K562 treated with DMSO at 1 percent for 24 hours (cell line): ENCODE measurements around the gene EPOP. TPM values are rescaled to one million over a fixed set of nuclear protein-coding genes. Genes with fewer than 3 reads are reported as not detected.

Source experiments
- total RNA-seq: library from RNA; unstranded; fragments of 300-600 nt; gene quantifications from 2 replicates; pipeline ENCODE4 v1.2.3, GENCODE V29; 2022; ENCODE audit warnings: low read depth; ENCODE audit not compliant: insufficient read depth

EPOP gene
- 4.2 and 4.4 TPM in 2 replicates for total RNA-seq

DNA sequence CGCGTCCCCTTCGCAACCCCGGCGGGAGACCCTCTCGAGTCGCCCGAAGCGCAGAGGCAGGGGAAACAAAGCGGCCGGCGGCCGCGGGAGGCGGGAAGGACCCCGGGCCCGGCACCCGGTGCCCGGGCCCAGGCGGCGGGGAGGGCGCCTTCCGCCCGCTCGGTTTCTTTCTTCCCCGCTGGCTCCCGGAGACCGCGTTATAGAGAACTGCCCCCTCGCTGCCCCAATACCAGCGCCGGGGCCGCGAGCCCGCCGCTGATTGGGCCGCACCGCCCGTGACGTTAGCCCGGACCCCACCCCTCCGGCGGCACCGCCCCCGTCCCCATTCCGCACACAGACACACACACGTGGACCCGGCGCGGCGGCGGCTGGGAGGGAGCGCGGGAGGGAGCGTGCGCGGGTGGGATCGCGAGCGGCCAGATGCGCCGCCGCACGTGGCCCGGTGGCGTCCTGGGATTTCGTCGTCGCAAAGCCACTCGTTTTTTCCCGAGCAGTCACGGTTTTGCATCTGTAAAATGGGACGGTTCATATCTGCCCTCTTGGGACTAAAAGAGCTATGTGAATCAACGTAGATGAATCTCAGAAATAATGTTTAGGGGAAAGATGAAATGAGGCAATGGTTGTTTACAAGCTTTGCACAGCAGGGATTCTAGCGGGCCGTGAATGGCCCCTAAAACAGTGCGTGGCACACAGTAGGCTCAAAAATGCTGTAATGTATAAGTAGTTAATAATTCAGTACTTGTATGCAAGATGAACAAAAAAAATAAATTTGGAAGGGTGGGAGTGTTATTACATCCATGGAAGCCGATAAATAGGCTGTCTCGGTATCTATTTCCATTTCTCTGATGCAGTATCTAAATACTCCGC, at the start of gene EPOP:
EPOP (minus strand) TSS at position 209 of the 867 bp plus-strand sequence. CDS start 462 bp downstream, outside the sequence.

GRCh38 chr17:38704606-38705522, 30.1 kb upstream of the EPOP start, which contains the start of gene MLLT6:
MLLT6 (plus strand) TSS chr17:38705273; CDS start chr17:38705633, 360 bp downstream.

Other genes with a start within 250 kb of the EPOP start
- gene ARHGAP23, start 246.5 kb downstream of the EPOP start, total RNA-seq: 0.22 TPM in 2 replicates
- gene SRCIN1, start 69.0 kb downstream of the EPOP start, total RNA-seq: 0.46 and 0.64 TPM in 2 replicates
- gene MLLT6, start 30.3 kb upstream of the EPOP start, total RNA-seq: 34.4 and 38.4 TPM in 2 replicates
- gene CISD3, start 55.4 kb upstream of the EPOP start, total RNA-seq: 23.2 and 25.1 TPM in 2 replicates
- 25.8 and 28.1 TPM in 2 replicates for gene PCGF2, start 73.4 kb upstream of the EPOP start, total RNA-seq
- gene PSMB3, start 77.8 kb upstream of the EPOP start, total RNA-seq: 444 and 497 TPM in 2 replicates
- gene PIP4K2B, start 124.6 kb upstream of the EPOP start, total RNA-seq: 25.7 and 37.8 TPM in 2 replicates
- gene CWC25, start 150.4 kb upstream of the EPOP start, total RNA-seq: 9.3 and 11.8 TPM in 2 replicates
- gene RPL23, start 178.8 kb upstream of the EPOP start, total RNA-seq: 2,463 and 2,696 TPM in 2 replicates
- gene LASP1, start 195.1 kb upstream of the EPOP start, total RNA-seq: 154 and 166 TPM in 2 replicates